Esophagus squamous epithelium (tissue), 4 donors: ENCODE results near the gene SCYL3.

Source experiments
- POLR2A ChIP-seq, 4 donors: fragments of 450-650 bp; IDR thresholded peaks; one replicate each; pipeline ENCODE4 v1.6.1; 2017; ENCODE audit warnings: antibody characterized with exemption in 4 of 4, mild to moderate bottlenecking in 4 of 4, moderate library complexity in 3 of 4
- TF ChIP-seq, protein P1 (sequence below), 6 experiments: fragments of 450-650 bp in 4 of 6; fragments of 200-600 bp in 2 of 6; sonication (generic) in 2 of 6; IDR thresholded peaks; one replicate each; pipeline ENCODE4 v1.5.1; 2016 to 2019; ENCODE audit warnings: antibody characterized with exemption in 6 of 6, mild to moderate bottlenecking in 4 of 6, moderate library complexity in 4 of 6

DNA sequence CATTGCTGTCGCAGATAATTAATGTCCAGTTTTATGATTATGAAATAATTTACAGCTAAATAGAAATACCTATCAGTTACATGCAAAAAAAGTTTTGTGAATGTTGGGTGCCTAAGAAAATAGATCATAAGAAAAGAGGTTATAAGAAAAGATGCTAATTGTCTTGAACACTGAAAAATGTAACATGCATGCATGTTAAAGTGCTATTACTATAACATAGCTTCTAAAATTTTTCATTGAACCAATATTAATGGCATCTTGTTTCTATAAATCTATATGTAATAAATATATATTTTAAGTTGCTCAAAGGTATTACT is 35.5 kb upstream of the SCYL3 start:
- TF ChIP-seq, protein P1, sequence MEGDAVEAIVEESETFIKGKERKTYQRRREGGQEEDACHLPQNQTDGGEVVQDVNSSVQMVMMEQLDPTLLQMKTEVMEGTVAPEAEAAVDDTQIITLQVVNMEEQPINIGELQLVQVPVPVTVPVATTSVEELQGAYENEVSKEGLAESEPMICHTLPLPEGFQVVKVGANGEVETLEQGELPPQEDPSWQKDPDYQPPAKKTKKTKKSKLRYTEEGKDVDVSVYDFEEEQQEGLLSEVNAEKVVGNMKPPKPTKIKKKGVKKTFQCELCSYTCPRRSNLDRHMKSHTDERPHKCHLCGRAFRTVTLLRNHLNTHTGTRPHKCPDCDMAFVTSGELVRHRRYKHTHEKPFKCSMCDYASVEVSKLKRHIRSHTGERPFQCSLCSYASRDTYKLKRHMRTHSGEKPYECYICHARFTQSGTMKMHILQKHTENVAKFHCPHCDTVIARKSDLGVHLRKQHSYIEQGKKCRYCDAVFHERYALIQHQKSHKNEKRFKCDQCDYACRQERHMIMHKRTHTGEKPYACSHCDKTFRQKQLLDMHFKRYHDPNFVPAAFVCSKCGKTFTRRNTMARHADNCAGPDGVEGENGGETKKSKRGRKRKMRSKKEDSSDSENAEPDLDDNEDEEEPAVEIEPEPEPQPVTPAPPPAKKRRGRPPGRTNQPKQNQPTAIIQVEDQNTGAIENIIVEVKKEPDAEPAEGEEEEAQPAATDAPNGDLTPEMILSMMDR (IDR thresholded peaks at IDR 0.05) = peak in 1 of 6 experiments; percentile 2
- TF ChIP-seq POLR2A (IDR thresholded peaks at IDR 0.05) = no peak
